Measurements from ENCODE around the gene ATPAF1.

GRCh38 chr1:46585312-46585938 lies 82.7 kb downstream of the ATPAF1 start:
- TF ChIP-seq CTCF (IDR thresholded peaks at IDR 0.05 in 8 of 11, conservative IDR thresholded peaks at IDR 0.05 in 3 of 11) (no peak), POLR2A (IDR thresholded peaks at IDR 0.05) (no peak), POLR2AphosphoS5 (IDR thresholded peaks at IDR 0.05) (no peak)
